Measurements from ENCODE around the gene SPEG. TPM values are rescaled to one million over a fixed set of nuclear protein-coding genes. Genes with fewer than 3 reads are reported as not detected.

SPEG gene
- total and polyA plus RNA-seq, 3 donors from 2014 or later = 16.0 to 24.3 (median 23.0) TPM

DNA sequence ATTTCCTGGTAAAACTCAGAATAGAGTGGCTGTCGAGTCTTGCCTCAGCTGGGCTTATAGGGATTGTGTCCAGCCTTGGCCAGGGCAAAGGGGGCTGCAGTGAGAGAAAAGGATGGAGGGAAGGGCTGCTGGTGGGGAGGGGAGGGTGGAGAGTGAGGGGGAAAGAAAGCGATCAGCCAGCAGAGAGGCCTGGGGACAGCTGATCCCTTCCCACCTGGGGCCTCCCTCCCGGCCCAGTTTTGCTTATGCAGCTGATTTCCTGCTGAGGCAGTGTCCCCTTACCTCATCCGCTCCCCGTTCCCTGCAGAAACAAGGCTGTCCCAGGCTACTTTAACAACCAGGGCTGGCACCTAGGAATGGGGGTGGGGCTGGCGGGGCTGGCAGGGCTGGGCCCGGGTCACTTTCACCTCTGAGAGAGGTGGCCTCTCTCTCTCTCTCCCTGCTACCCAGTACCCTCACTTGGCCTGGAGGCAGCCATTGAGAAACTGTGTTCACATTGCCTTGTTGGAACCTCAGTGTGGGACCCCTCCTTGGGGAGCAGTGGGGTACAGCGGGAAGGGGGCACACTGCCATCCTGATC, 51.8 kb downstream of the SPEG start:
- no peaks in the 10 kb centered on the region for H3K36me3 ChIP-seq (ENCODE audit: low read depth, missing control alignments)
- WGBS, 2 donors = 84 to 87% methylated on average over 7 to 8 of the region's 8 CpGs

DNA sequence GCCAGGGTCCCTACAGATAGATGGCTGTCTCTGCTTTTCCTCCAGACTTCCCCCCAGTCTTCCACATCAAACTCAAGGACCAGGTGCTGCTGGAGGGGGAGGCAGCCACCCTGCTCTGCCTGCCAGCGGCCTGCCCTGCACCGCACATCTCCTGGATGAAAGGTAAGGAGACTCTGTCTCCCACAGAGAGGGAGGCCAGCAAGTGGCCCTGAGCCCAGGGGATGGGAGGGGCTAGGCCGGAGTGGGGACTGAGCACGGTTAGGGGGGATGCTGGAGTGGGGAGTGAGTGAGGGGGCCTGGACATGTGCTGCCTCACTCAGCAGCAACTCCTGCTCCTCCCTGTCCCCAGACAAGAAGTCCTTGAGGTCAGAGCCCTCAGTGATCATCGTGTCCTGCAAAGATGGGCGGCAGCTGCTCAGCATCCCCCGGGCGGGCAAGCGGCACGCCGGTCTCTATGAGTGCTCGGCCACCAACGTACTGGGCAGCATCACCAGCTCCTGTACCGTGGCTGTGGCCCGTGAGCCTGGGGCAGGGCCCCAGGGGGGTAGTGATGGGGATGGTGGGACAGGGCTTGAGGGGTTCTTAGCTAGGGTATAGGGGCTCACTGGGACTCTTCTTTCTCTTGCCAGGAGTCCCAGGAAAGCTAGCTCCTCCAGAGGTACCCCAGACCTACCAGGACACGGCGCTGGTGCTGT, 53.7 kb downstream of the SPEG start:
- no peak overlapping the region for H3K27ac ChIP-seq
- TF ChIP-seq, protein P1, sequence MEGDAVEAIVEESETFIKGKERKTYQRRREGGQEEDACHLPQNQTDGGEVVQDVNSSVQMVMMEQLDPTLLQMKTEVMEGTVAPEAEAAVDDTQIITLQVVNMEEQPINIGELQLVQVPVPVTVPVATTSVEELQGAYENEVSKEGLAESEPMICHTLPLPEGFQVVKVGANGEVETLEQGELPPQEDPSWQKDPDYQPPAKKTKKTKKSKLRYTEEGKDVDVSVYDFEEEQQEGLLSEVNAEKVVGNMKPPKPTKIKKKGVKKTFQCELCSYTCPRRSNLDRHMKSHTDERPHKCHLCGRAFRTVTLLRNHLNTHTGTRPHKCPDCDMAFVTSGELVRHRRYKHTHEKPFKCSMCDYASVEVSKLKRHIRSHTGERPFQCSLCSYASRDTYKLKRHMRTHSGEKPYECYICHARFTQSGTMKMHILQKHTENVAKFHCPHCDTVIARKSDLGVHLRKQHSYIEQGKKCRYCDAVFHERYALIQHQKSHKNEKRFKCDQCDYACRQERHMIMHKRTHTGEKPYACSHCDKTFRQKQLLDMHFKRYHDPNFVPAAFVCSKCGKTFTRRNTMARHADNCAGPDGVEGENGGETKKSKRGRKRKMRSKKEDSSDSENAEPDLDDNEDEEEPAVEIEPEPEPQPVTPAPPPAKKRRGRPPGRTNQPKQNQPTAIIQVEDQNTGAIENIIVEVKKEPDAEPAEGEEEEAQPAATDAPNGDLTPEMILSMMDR (IDR thresholded peaks at IDR 0.05) = no peak
- no peak for TF ChIP-seq POLR2A (IDR thresholded peaks at IDR 0.05)
- no peaks in the 10 kb centered on the region for H3K9me3 ChIP-seq
- DNase-seq = no peak
- 86% methylated on average over 8 to 16 of the region's 17 CpGs for WGBS, 2 donors
- H3K4me3 ChIP-seq = no peak overlapping the region
- peaks cover 7% of the 10 kb centered on the region for H3K4me1 ChIP-seq
- H3K27me3 ChIP-seq = no peaks in the 10 kb centered on the region
- no peaks in the 10 kb centered on the region for H3K36me3 ChIP-seq (ENCODE audit: low read depth, missing control alignments)
- intact Hi-C loops (cut with DNase I; ENCODE audit: low total_unique reads) = no loop called here

More for the DNA sequence above, 51.8 kb downstream of the SPEG start:
- no peaks in the 10 kb centered on the region for H3K9me3 ChIP-seq
- no peak for DNase-seq
- no peak for TF ChIP-seq POLR2A (IDR thresholded peaks at IDR 0.05)
- TF ChIP-seq, protein P1 (IDR thresholded peaks at IDR 0.05) = no peak
- no peaks in the 10 kb centered on the region for H3K27me3 ChIP-seq
- peaks cover 7% of the 10 kb centered on the region for H3K4me1 ChIP-seq
- H3K4me3 ChIP-seq = no peak overlapping the region
- intact Hi-C loops (cut with DNase I; ENCODE audit: low total_unique reads) = no loop called here
- H3K27ac ChIP-seq = no peak overlapping the region

DNA sequence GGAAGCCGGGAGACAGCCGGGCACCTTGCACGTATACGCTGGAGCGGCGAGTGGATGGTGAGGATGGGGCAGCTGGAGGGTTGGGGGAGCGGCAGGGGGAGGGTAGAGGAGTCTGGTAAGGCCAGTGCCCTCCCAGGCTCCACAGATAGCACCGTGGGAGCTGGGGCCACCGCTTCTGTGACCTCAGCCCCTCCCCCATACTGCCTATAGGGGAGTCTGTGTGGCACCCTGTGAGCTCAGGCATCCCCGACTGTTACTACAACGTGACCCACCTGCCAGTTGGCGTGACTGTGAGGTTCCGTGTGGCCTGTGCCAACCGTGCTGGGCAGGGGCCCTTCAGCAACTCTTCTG, 54.2 kb downstream of the SPEG start:
- intact Hi-C loops (cut with DNase I; ENCODE audit: low total_unique reads) = no loop called here
- no peak for DNase-seq
- H3K4me1 ChIP-seq = peaks cover 4% of the 10 kb centered on the region
- no peaks in the 10 kb centered on the region for H3K27me3 ChIP-seq
- H3K27ac ChIP-seq = no peak overlapping the region
- WGBS, 2 donors = 78 to 89% methylated on average over 11 of the region's 14 CpGs
- no peaks in the 10 kb centered on the region for H3K9me3 ChIP-seq
- H3K4me3 ChIP-seq = no peak overlapping the region
- TF ChIP-seq POLR2A (IDR thresholded peaks at IDR 0.05) = no peak
- no peaks in the 10 kb centered on the region for H3K36me3 ChIP-seq (ENCODE audit: low read depth, missing control alignments)

DNA sequence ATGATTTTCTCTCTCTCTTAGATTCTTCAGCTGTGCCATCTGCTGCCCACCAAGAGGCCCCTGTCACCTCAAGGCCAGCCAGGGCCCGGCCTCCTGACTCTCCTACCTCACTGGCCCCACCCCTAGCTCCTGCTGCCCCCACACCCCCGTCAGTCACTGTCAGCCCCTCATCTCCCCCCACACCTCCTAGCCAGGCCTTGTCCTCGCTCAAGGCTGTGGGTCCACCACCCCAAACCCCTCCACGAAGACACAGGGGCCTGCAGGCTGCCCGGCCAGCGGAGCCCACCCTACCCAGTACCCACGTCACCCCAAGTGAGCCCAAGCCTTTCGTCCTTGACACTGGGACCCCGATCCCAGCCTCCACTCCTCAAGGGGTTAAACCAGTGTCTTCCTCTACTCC, 54.7 kb downstream of the SPEG start:
- no peaks in the 10 kb centered on the region for H3K9me3 ChIP-seq
- no peak overlapping the region for H3K27ac ChIP-seq
- H3K36me3 ChIP-seq (ENCODE audit: low read depth, missing control alignments) = no peaks in the 10 kb centered on the region
- no peaks in the 10 kb centered on the region for H3K27me3 ChIP-seq
- H3K4me3 ChIP-seq = no peak overlapping the region
- intact Hi-C loops (cut with DNase I; ENCODE audit: low total_unique reads) = no loop called here
- TF ChIP-seq, protein P1 (IDR thresholded peaks at IDR 0.05) = no peak
- no peak for TF ChIP-seq POLR2A (IDR thresholded peaks at IDR 0.05)
- 87 to 95% methylated on average over 9 of the region's 9 CpGs for WGBS, 2 donors
- peaks cover under 1% of the 10 kb centered on the region for H3K4me1 ChIP-seq
- DNase-seq = no peak

DNA sequence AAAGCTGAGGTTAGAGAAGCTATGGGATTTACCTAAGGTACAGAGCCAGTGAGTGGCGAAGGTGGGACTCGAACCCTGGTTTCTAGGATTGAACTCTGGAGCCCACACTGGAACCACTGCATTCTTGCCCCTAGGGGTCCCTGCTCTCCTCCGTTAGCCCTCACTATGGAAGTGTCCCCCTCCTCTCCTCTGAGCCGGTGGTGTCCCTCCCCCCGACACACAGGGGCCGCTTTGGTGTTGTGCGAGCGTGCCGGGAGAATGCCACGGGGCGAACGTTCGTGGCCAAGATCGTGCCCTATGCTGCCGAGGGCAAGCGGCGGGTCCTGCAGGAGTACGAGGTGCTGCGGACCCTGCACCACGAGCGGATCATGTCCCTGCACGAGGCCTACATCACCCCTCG, 55.5 kb downstream of the SPEG start:
- TF ChIP-seq POLR2A (IDR thresholded peaks at IDR 0.05) = no peak
- TF ChIP-seq, protein P1 (IDR thresholded peaks at IDR 0.05) = no peak
- Histone ChIP-seq H3K27me3 (no peaks in the 10 kb centered on the region), H3K4me3 (no peak overlapping the region), H3K9me3 (no peaks in the 10 kb centered on the region), H3K27ac (no peak overlapping the region), H3K36me3 (ENCODE audit: low read depth, missing control alignments) (no peaks in the 10 kb centered on the region), H3K4me1 (no peaks in the 10 kb centered on the region)
- intact Hi-C loops (cut with DNase I; ENCODE audit: low total_unique reads) = no loop called here
- WGBS, 2 donors = 91 to 93% methylated on average over 23 of the region's 23 CpGs
- DNase-seq = no peak
